BLaER1 (cell line): Measurements from ENCODE around the gene RNF150.

ENCODE experiments used
- H3K27ac ChIP-seq: shearing (Covaris generic); formaldehyde crosslinking; 2 replicates; pipeline ENCODE4 v1.8.1; 2022
- H3K27me3 ChIP-seq: shearing (Covaris generic); formaldehyde crosslinking; 2 replicates; pipeline ENCODE4 v1.8.1; 2022
- H3K36me3 ChIP-seq: shearing (Covaris generic); formaldehyde crosslinking; 2 replicates; pipeline ENCODE4 v1.8.1; 2022
- H3K4me1 ChIP-seq: shearing (Covaris generic); formaldehyde crosslinking; 2 replicates; pipeline ENCODE4 v1.8.1; 2022
- H3K4me2 ChIP-seq: shearing (Covaris generic); formaldehyde crosslinking; 2 replicates; pipeline ENCODE4 v1.8.1; 2022
- H3K4me3 ChIP-seq: shearing (Covaris generic); formaldehyde crosslinking; 2 replicates; pipeline ENCODE4 v1.8.1; 2022
- H3K9ac ChIP-seq: shearing (Covaris generic); formaldehyde crosslinking; 2 replicates; pipeline ENCODE4 v1.8.1; 2022
- H3K9me3 ChIP-seq: shearing (Covaris generic); formaldehyde crosslinking; 2 replicates; pipeline ENCODE4 v1.8.1; 2022
- H4K20me1 ChIP-seq: shearing (Covaris generic); formaldehyde crosslinking; 2 replicates; pipeline ENCODE4 v1.8.1; 2022
- Cebpa-rat ChIP-seq: shearing (Covaris generic); IDR thresholded peaks from 2 replicates; pipeline ENCODE4 v1.8.1; 2022

The RNF150 gene

GRCh38 chr4:141002323-141002805, 130.9 kb downstream of the RNF150 start:
- H3K4me2 ChIP-seq = no peak overlapping the region
- no peak for TF ChIP-seq Cebpa-rat
- H3K27me3 ChIP-seq = no peaks in the 10 kb centered on the region

GRCh38 chr4:140996766-140997165, 136.5 kb downstream of the RNF150 start:
- Histone ChIP-seq H3K27ac (no peak overlapping the region), H3K4me1 (no peaks in the 10 kb centered on the region), H3K36me3 (no peaks in the 10 kb centered on the region), H4K20me1 (no peaks in the 10 kb centered on the region), H3K9me3 (no peaks in the 10 kb centered on the region), H3K4me2 (no peak overlapping the region), H3K4me3 (no peak overlapping the region), H3K9ac (no peak overlapping the region), H3K27me3 (no peaks in the 10 kb centered on the region)
- no peak for TF ChIP-seq Cebpa-rat

More at GRCh38 chr4:141002323-141002805, 130.9 kb downstream of the RNF150 start:
- no peaks in the 10 kb centered on the region for H3K9me3 ChIP-seq
- no peak overlapping the region for H3K9ac ChIP-seq
- no peak overlapping the region for H3K4me3 ChIP-seq
- no peaks in the 10 kb centered on the region for H4K20me1 ChIP-seq
- H3K27ac ChIP-seq = no peak overlapping the region
- no peaks in the 10 kb centered on the region for H3K36me3 ChIP-seq
- no peaks in the 10 kb centered on the region for H3K4me1 ChIP-seq

GRCh38 chr4:140995058-140995457, 138.2 kb downstream of the RNF150 start:
- Histone ChIP-seq H3K9me3 (no peaks in the 10 kb centered on the region), H3K9ac (no peak overlapping the region), H3K4me2 (no peak overlapping the region), H3K27ac (no peak overlapping the region), H3K27me3 (no peaks in the 10 kb centered on the region), H3K36me3 (no peaks in the 10 kb centered on the region), H4K20me1 (no peaks in the 10 kb centered on the region), H3K4me3 (no peak overlapping the region), H3K4me1 (no peaks in the 10 kb centered on the region)
- TF ChIP-seq Cebpa-rat = no peak

- H3K4me2 ChIP-seq = no peak overlapping the region
- no peaks in the 10 kb centered on the region for H3K36me3 ChIP-seq
- H3K9ac ChIP-seq = no peak overlapping the region
- H3K9me3 ChIP-seq = no peaks in the 10 kb centered on the region
- H3K27ac ChIP-seq = no peak overlapping the region
- H4K20me1 ChIP-seq = no peaks in the 10 kb centered on the region
- no peak overlapping the region for H3K4me3 ChIP-seq
- no peaks in the 10 kb centered on the region for H3K4me1 ChIP-seq
- H3K27me3 ChIP-seq = no peaks in the 10 kb centered on the region
- TF ChIP-seq Cebpa-rat = no peak
These were observed 139.3 kb downstream of the RNF150 start for GRCh38 chr4:140994015-140994414.

- no peak for TF ChIP-seq Cebpa-rat
These were observed 139.9 kb downstream of the RNF150 start for GRCh38 chr4:140993370-140993769.

GRCh38 chr4:140989944-140990343, 143.3 kb downstream of the RNF150 start:
- no peak overlapping the region for H3K27ac ChIP-seq
- H3K4me2 ChIP-seq = no peak overlapping the region
- no peaks in the 10 kb centered on the region for H4K20me1 ChIP-seq
- no peaks in the 10 kb centered on the region for H3K27me3 ChIP-seq
- TF ChIP-seq Cebpa-rat = no peak
- H3K4me1 ChIP-seq = no peaks in the 10 kb centered on the region
- H3K9ac ChIP-seq = no peak overlapping the region
- H3K4me3 ChIP-seq = no peak overlapping the region
- H3K36me3 ChIP-seq = no peaks in the 10 kb centered on the region
- no peaks in the 10 kb centered on the region for H3K9me3 ChIP-seq

More at GRCh38 chr4:140993370-140993769, 139.9 kb downstream of the RNF150 start:
- Histone ChIP-seq H3K27me3 (no peaks in the 10 kb centered on the region), H3K9ac (no peak overlapping the region), H3K27ac (no peak overlapping the region), H3K9me3 (no peaks in the 10 kb centered on the region), H3K36me3 (no peaks in the 10 kb centered on the region), H4K20me1 (no peaks in the 10 kb centered on the region), H3K4me2 (no peak overlapping the region), H3K4me3 (no peak overlapping the region), H3K4me1 (no peaks in the 10 kb centered on the region)

- no peaks in the 10 kb centered on the region for H3K4me1 ChIP-seq
- no peaks in the 10 kb centered on the region for H4K20me1 ChIP-seq
- H3K9ac ChIP-seq = no peak overlapping the region
- no peak overlapping the region for H3K27ac ChIP-seq
- no peak overlapping the region for H3K4me2 ChIP-seq
- no peak overlapping the region for H3K4me3 ChIP-seq
- no peaks in the 10 kb centered on the region for H3K27me3 ChIP-seq
- no peak for TF ChIP-seq Cebpa-rat
- H3K9me3 ChIP-seq = no peaks in the 10 kb centered on the region
- no peaks in the 10 kb centered on the region for H3K36me3 ChIP-seq
These were observed 147.2 kb downstream of the RNF150 start for GRCh38 chr4:140986045-140986444.

GRCh38 chr4:140982613-140983340, 150.5 kb downstream of the RNF150 start:
- Histone ChIP-seq H3K4me3 (no peak overlapping the region), H3K9ac (no peak overlapping the region), H3K27ac (no peak overlapping the region), H3K4me2 (no peak overlapping the region), H3K27me3 (no peaks in the 10 kb centered on the region), H3K4me1 (no peaks in the 10 kb centered on the region), H3K9me3 (no peaks in the 10 kb centered on the region), H3K36me3 (no peaks in the 10 kb centered on the region), H4K20me1 (no peaks in the 10 kb centered on the region)
- no peak for TF ChIP-seq Cebpa-rat

GRCh38 chr4:140980426-140981200, 152.7 kb downstream of the RNF150 start:
- Histone ChIP-seq H3K4me2 (no peak overlapping the region), H3K9me3 (no peaks in the 10 kb centered on the region), H3K27me3 (no peaks in the 10 kb centered on the region), H3K4me3 (no peak overlapping the region), H3K9ac (no peak overlapping the region), H4K20me1 (no peaks in the 10 kb centered on the region), H3K36me3 (no peaks in the 10 kb centered on the region), H3K27ac (no peak overlapping the region), H3K4me1 (no peaks in the 10 kb centered on the region)
- no peak for TF ChIP-seq Cebpa-rat

GRCh38 chr4:140976768-140977167, 156.5 kb downstream of the RNF150 start:
- no peak overlapping the region for H3K27ac ChIP-seq
- H3K27me3 ChIP-seq = no peaks in the 10 kb centered on the region
- no peaks in the 10 kb centered on the region for H4K20me1 ChIP-seq
- H3K4me1 ChIP-seq = no peaks in the 10 kb centered on the region
- no peaks in the 10 kb centered on the region for H3K36me3 ChIP-seq
- no peak overlapping the region for H3K4me3 ChIP-seq
- no peaks in the 10 kb centered on the region for H3K9me3 ChIP-seq
- TF ChIP-seq Cebpa-rat = no peak
- H3K4me2 ChIP-seq = no peak overlapping the region
- H3K9ac ChIP-seq = no peak overlapping the region
